Body of pancreas (tissue), 4 donors: ENCODE results near the gene MORN1.

ENCODE experiments used
- CTCF ChIP-seq, 7 experiments: fragments of 450-650 bp in 4 of 7; fragments of 200-600 bp in 3 of 7; sonication (generic) in 3 of 7; IDR thresholded peaks; one replicate each; pipeline ENCODE4 v1.5.1; 2016 to 2019; ENCODE audit warnings: antibody characterized with exemption in 7 of 7
- POLR2A ChIP-seq, 3 donors: fragments of 450-650 bp; IDR thresholded peaks; one replicate each; pipeline ENCODE4 v1.6.1; 2016; ENCODE audit warnings: antibody characterized with exemption in 3 of 3, mild to moderate bottlenecking in 2 of 3

GRCh38 chr1:2314273-2314802 is 77.0 kb downstream of the MORN1 start:
- TF ChIP-seq POLR2A (IDR thresholded peaks at IDR 0.05) = no peak
- no peak for TF ChIP-seq CTCF (IDR thresholded peaks at IDR 0.05)
